ENCODE measurements around the gene IFNL3. TPM values are rescaled to one million over a fixed set of nuclear protein-coding genes. Genes with fewer than 3 reads are reported as not detected.
A peak's percentile ranks its signal among the peaks of the same experiment; 100 is the strongest.
"Not testable (repeated sequence)": the region's sequence is repeated elsewhere in the genome, so short reads cannot be mapped to it uniquely, and the experiment has no call there.

The IFNL3 gene
- total RNA-seq, 2 experiments from 2014 or later = not detected

DNA sequence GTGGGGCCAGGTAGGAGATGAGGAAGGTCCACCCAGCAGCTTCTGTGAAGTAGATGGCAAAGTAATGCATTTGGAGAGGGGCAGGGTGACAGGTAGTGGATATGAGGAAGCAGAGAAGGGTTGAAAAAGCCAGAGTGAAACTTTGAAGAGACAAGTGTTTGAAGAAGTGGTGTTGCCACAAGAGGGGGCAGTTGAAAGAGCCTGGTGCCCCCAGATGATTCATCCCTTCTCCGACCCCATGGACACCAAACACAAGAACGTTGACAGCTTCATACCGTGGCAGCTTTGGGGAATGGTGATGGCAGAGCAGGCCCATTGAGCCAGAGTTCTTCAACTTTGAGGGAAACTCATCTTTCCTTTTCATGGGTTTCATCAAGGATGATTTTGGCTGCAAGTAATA, 19.9 kb downstream of the IFNL3 start:
- Mint-ChIP-seq H3K4me1 (ENCODE audit: low read depth) (no peaks in the 10 kb centered on the region), H3K27me3 (peaks cover 13% of the 10 kb centered on the region), H3K27ac (no peak overlapping the region), H3K36me3 (ENCODE audit: low read depth) (no peaks in the 10 kb centered on the region), H3K9me3 (no peaks in the 10 kb centered on the region), H3K4me3 (no peak overlapping the region)
- CTCF ChIA-PET = interaction anchor here (0.6 kb wide), 1 partner anchor 114 kb away, joined by 3 read pairs; no protein-coding TSS in a partner anchor
- TF ChIP-seq CTCF (IDR thresholded peaks at IDR 0.05) = no peak
- ATAC-seq (no peak), DNase-seq (no peak)
- intact Hi-C loops (cut with micrococcal nuclease) = no loop called here
- POLR2A ChIA-PET = no interaction called here

DNA sequence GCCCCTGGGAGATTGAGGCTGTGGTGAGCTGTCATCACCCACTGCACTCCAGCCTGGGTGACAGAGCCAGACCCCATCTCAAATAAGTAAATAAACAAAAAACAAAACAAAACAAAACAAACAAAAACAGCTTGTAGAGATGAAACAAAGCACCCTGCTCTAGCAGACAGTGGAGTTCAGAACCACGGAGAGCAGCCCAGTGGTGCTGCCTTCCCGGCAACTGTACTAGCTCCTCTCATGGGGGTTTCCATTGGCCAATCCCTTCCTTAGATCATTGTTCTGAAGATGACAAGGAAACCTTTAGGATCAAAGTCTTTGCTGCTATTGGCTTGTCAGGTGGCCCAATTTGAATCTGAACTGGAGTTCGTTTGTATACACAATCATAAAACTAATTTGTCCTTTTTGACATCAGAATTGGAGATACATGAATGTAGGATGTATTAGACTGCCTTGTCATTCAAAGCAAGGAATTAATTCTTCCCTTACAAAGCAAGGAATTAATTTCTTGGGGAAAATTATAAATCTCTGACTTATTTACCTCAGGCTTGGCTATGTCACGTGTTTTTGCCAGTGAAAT, 21.0 kb downstream of the IFNL3 start:
- ChIA-PET POLR2A (no interaction called here), CTCF (interaction anchor here (1.6 kb wide), 1 partner anchor 12 kb away, joined by 5 read pairs; no protein-coding TSS in a partner anchor)
- Mint-ChIP-seq H3K27ac (no peak overlapping the region), H3K4me1 (ENCODE audit: low read depth) (no peaks in the 10 kb centered on the region), H3K36me3 (ENCODE audit: low read depth) (no peaks in the 10 kb centered on the region), H3K4me3 (no peak overlapping the region), H3K9me3 (no peaks in the 10 kb centered on the region), H3K27me3 (peaks cover 14% of the 10 kb centered on the region)
- DNase-seq (peak; percentile 48), ATAC-seq (peak; percentile 45)
- intact Hi-C loops (cut with micrococcal nuclease) = no loop called here
- no peak for TF ChIP-seq CTCF (IDR thresholded peaks at IDR 0.05)

DNA sequence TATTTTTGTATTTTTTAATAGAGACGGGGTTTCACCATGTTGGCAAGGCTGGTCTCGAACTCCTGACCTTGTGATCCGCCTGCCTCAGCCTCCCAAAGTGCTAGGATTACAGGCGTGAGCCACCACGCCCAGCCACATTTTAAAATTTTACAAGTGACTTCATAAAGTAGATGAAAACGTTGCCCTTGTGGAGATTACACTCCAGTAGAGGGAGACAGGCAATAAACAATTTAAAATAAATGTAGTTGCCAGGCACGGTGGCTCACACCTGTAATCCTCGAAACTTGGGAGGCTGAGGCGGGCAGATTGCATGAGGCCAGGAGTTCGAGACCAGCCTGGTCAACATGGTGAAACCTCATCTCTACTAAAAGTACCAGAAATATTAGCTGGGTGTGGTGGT, 25.7 kb downstream of the IFNL3 start:
- H3K27me3 Mint-ChIP-seq = peaks cover 14% of the 10 kb centered on the region
- POLR2A ChIA-PET = interaction anchor here (0.6 kb wide), 1 partner anchor 110 kb away, joined by 3 read pairs; no protein-coding TSS in a partner anchor
- DNase-seq; CTCF ChIA-PET; H3K4me1 Mint-ChIP-seq (ENCODE audit: low read depth); H3K4me3 Mint-ChIP-seq; intact Hi-C loops (cut with micrococcal nuclease); H3K27ac Mint-ChIP-seq; ATAC-seq; H3K36me3 Mint-ChIP-seq (ENCODE audit: low read depth); H3K9me3 Mint-ChIP-seq: not testable (repeated sequence)

GRCh38 chr19:39218230-39219007, 26.4 kb downstream of the IFNL3 start:
- ChIA-PET POLR2A (interaction anchor here (0.6 kb wide), 1 partner anchor 111 kb away, joined by 3 read pairs; no protein-coding TSS in a partner anchor), CTCF (interaction anchor here (0.6 to 1.2 kb wide), 2 partner anchors 32 to 109 kb away, joined by 3 read pairs; no protein-coding TSS in a partner anchor)
- ATAC-seq (no peak), DNase-seq (no peak)
- H3K4me1 Mint-ChIP-seq (ENCODE audit: low read depth) = no peaks in the 10 kb centered on the region
- no peak for TF ChIP-seq CTCF (IDR thresholded peaks at IDR 0.05)
- peaks cover 11% of the 10 kb centered on the region for H3K27me3 Mint-ChIP-seq
- H3K36me3 Mint-ChIP-seq (ENCODE audit: low read depth) = no peaks in the 10 kb centered on the region
- intact Hi-C loops (cut with micrococcal nuclease) = no loop called here
- no peak overlapping the region for H3K27ac Mint-ChIP-seq
- no peaks in the 10 kb centered on the region for H3K9me3 Mint-ChIP-seq
- no peak overlapping the region for H3K4me3 Mint-ChIP-seq

GRCh38 chr19:39217094-39217493, 27.7 kb downstream of the IFNL3 start:
- TF ChIP-seq CTCF (IDR thresholded peaks at IDR 0.05) = no peak
- Mint-ChIP-seq H3K4me1 (ENCODE audit: low read depth) (no peaks in the 10 kb centered on the region), H3K4me3 (no peak overlapping the region), H3K9me3 (no peaks in the 10 kb centered on the region), H3K27ac (no peak overlapping the region), H3K36me3 (ENCODE audit: low read depth) (no peaks in the 10 kb centered on the region), H3K27me3 (peaks cover 10% of the 10 kb centered on the region)
- DNase-seq = no peak
- ChIA-PET POLR2A (interaction anchor here (1.2 kb wide), 1 partner anchor 22 kb away, joined by 3 read pairs; no protein-coding TSS in a partner anchor), CTCF (interaction anchor here (1.2 kb wide), 1 partner anchor 111 kb away, joined by 3 read pairs; no protein-coding TSS in a partner anchor)
- intact Hi-C loops (cut with micrococcal nuclease) = no loop called here
- no peak for ATAC-seq

GRCh38 chr19:39215323-39215722, 29.5 kb downstream of the IFNL3 start:
- H3K27me3 Mint-ChIP-seq; ATAC-seq; H3K27ac Mint-ChIP-seq; intact Hi-C loops (cut with micrococcal nuclease); H3K9me3 Mint-ChIP-seq; POLR2A ChIA-PET; H3K4me3 Mint-ChIP-seq; DNase-seq; H3K36me3 Mint-ChIP-seq (ENCODE audit: low read depth); H3K4me1 Mint-ChIP-seq (ENCODE audit: low read depth): not testable (repeated sequence)
- CTCF ChIA-PET = interaction anchor here (1.3 kb wide), 1 partner anchor 113 kb away, joined by 5 read pairs; no protein-coding TSS in a partner anchor

All from activated CD8-positive, alpha-beta T cell treated with anti-CD3 and anti-CD28 coated beads for 36 hours (primary cell).